DMS53 (cell line): ENCODE data around the gene RALA.

Source experiments
- DNase-seq: peaks from one replicate; lab custom pipeline; 2025; lab: John Stamatoyannopoulos, UW

Gene RALA, protein sequence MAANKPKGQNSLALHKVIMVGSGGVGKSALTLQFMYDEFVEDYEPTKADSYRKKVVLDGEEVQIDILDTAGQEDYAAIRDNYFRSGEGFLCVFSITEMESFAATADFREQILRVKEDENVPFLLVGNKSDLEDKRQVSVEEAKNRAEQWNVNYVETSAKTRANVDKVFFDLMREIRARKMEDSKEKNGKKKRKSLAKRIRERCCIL

DNA sequence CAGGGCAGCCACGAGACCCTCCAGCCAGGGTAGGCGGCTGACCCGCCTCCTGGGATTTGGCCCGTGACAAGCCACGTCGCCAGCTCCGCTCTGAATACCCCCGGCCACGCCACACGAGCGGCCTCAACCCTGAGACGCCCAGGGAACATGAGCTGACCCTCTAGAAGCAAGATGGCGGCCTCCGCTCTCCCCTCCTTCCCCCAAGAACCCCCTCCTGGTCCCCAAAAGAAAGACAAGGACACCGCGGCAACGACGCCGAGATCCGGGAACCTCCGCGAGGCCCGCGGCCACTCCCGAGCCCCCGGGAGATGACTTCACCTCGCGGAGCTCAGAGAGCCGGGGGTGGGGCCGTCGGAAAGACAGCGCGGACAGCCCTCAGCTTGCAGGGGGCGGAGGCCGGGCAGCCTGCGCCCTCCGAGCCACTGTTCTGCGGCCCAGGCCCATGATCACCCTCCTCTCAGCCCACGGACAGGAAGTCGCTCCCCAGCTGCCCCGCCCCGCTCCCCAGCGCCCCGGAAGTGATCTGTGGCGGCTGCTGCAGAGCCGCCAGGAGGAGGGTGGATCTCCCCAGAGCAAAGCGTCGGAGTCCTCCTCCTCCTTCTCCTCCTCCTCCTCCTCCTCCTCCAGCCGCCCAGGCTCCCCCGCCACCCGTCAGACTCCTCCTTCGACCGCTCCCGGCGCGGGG lies at the start of gene RALA:
Gene RALA, plus strand, starts transcription at position 526 of the 685 bp plus-strand sequence. CDS start 63,096 bp downstream, outside the sequence.
- DNase-seq = peak; percentile 94

DNA sequence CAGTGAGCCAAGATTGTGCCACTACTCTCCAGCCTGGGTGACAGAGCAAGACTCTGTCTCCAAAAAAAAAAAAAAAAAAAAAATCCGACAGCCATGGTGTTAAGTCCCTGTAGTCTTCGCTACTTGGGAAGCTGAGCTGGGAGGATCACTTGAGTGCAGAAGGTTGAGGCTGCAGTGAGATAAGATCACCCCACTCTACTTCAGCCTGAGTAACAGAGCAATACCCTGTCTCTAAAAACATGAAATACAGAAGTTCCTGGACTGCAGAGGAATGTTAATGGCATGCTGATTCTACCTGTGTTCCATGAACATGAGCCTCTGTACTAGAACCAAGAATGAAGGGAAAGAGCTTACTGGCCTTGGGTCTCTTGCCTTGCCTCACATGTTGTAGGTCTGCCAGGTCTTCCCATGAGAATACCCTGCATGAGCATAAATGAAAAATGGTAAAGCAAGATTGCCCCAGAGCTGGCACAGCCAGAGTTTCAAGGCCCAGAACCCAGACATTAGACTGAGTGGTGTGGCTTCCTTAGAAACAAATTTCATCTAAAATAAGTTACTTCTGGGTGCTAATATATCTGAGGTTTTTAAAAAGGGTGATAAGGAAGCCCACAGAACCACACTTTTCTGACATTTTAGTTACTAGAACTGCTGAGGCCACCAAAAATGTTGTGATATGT lies 48.6 kb upstream of the RALA start:
- DNase-seq = no peak

DNA sequence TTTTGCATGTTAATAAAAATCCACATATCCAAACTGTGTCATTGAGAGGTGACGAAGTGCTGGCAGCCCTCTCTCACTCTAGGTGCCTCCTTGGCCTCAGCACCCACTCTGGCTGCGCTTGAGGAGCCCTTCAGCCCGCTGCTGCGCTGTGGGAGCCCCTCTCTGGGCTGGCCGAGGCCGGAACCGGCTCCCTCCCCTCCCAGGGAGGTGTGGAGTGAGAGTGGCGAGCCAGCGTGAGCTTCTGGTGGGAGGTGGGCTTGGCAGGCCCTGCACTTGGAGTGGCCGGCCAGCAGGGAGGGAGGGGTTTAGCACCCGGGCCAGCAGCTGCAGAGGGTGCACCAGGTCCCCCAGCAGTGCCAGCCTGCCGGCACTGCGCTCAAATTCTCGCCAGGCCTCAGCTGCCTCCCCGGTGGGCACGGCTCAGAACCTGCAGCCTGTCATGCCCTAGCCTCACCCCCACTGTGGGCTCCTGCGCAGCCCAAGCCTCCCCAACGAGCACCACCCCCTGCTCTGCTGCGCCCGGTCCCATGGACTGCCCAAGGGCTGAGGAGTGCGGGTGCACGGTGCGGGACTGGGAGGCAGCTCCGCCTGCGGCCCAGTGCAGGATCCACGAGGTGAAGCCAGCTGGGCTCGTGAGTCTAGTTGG lies 46.0 kb upstream of the RALA start:
- no peak for DNase-seq

DNA sequence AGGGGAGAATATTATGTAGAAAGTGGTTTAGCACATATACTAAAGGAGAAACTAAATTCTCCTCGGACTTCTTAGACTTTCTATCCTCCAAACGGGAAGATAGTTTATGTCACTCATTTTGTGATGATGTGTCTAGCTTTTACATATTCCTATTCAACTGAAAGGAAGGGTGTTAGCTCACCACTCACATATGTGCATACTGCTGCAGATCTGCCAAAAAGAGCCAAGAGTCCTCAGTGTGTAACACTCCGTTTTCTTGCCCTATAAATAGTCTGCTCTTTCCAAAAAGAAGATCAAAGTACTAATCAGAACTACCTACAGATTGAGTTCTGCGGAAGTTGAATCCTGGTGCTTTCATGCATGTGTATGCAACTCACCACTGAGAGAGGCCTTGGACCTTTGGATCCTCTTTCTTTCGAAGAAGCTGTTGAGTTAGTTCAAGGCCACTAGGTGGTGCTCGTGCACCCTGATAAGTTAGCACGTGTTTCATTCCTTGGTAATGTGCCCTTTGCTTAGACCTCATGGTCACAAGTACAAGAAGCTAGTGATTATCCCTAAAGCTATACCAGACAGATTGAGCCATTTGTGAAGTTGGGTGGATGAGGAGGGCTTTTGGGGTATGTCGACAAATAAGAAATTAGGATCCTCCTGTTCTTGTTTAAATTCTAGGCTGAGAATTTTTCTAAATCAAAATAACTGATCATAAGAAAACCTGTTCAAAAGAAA lies 43.1 kb upstream of the RALA start:
- peak; percentile 94 for DNase-seq

DNA sequence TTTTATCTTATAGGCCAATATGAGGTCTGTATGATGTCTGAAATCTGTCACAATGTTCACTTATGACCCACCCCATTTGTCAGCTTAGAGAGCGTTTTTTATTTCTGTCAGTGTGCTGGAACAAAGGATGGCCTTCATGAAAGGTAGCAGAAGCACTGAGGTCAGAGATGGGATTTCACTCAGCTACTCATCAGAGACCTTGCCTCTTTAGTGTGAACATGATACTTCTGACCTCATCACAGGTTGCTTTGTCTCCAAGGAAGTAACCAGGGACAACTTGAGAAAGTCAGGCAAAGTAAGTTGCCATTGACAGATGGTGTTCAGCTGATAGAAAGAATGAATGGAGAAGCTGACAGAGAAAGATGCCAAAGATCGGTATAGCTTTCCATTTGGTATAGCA lies 40.8 kb upstream of the RALA start:
- no peak for DNase-seq

DNA sequence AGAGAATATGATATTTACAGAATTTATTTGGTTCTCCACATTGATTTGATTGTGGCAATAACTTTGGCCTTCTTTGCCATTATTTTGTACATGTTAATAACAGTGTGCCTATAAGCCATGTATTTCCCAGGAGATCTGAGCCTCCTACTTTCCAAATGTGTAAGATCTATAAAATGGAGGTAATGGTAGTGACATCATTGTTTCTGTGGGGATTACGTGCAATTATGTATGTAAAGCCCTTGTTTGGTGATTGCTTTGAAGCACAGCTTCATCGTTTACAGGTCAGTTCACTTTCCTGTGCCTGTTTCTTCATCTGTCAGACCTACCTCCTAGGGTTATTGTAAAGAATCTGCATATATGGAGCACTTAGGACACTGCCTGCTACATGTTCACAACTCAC lies 39.8 kb upstream of the RALA start:
- no peak for DNase-seq

DNA sequence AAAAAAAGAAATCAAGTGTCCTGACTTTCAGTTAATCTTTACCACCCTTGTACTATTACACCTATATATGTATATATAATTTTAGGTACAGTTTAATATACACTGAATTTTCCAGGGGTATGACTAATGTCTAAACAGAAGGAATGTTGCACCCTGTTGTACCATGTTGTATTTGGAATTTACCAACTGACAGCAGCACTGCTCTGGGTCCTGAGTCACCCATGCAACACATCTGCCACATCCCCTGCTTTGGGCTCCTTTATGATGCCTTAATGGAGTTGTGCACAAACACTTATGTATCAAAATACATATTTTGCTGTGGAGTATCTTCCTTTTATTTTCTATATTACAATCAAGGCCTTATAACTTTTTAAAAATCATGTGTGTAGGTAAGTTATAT lies 36.0 kb upstream of the RALA start:
- no peak for DNase-seq

DNA sequence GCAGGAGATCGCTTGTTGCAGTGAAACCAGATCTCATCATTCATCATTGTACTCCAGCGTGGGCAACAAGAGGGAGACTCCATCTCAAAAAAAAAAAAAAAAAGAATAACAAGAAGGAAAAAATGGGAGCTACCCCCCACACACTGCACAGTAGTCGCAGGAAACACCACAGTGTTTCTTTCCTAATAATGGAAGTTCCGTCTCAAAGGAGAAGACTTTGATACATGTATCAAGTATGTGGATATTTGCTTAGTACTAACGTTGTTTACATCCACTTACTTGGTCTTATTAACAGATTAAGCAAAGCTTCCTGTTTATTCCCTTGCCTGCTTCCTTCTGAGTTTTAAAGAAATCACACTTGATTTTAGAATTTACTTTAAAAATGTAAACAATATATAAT lies 35.0 kb upstream of the RALA start:
- DNase-seq = no peak

DNA sequence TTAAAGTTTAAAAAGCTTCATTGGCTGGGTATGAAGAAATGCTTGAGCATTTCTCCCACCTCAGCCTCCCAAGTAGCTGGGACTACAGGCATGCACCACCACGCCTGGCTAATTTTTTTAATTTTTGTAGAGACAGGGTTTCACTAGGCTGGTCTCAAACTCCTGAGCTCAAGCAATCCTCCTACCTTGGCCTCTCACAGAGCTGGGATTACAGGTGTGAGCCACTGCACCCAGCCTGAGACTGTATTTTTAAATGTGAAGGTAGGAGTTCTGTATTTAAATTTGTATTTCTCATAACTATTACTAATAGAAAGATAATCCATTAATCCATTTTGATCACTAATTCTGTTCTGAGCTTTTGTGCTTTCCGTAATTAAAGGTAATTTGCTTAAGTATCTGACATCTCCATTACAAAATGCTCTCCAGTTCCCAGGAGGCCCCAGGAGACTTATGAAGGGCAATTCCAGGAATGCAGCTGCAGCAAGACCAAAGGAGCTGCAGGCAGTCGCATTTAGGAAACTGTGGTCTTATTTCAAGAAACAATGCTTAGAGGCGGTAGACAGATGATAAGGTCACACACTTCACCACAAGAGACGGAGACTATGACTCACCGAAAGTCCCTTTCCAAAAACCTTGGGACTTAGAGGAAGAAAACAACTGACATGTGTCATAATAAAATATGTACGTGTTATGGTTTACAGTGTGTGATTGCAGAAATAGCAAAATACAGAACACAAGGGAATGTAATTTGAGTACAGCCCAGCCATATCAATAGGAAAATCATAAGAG lies 33.9 kb upstream of the RALA start:
- DNase-seq = no peak

DNA sequence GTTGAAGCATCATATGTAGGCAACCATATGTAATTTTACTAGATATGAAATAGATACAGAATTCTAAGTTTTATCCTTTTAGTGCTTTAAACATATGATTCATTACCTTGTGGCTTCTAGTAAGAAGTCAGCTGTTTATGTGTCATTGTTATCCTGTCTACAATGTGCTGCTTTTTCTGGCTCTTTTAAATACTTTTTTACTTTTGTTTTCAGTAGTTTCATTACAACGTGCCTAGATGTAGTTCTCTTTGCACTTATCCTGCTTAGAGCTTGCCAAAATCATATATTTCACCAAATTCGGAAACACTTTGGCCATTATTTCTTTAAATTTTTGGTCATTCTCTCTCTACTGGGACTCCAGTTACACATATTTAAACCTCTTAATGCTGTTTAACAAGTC lies 30.8 kb upstream of the RALA start:
- DNase-seq = no peak

DNA sequence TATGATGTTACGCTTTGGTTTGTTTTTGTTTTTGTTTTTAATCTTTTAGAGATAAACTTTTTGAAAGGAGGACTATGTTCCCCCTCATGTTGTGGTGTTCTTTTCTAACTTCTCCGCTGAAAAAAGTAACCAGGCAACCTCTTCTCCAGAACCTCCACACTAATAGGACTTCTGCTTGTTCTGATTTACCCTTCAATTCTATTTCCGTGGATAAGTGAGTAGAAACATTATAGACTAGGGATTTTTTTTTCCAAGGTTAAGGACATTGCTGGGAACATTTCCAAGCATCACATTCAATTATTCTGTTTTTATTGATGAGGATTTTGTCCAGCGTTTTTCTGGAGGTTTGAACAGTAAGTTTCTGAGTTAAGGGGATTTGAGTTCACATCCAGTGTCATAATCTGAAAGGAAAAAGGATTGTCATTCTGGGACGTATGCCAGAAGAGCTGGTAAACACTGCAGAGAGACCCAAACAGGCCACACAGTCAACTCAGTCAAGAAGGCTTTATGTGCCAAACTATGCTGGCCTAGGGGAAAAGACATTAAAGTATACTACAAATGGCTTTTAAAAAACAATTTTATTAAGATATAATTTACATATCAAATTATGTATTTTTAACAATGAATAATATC lies 28.3 kb upstream of the RALA start:
- DNase-seq = peak; percentile 13

DNA sequence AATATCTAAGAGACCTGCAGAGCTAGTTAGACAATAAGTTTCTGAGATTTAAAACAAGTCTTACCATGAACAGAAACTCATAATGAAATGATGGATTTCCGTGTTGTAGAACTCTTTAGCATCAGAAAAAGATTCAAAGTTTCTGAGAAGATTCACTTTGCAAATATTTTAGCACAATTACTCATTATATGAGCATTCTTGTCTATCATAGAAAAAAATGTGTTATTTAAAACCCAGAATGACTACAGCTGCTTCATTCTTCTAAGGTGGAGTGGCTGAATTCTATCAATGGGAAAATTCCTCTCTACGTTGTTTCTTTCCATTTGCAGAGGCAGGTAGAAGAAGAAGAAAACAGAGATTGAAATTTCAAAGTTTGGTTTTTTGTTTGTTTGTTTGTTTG lies 21.0 kb upstream of the RALA start:
- no peak for DNase-seq

DNA sequence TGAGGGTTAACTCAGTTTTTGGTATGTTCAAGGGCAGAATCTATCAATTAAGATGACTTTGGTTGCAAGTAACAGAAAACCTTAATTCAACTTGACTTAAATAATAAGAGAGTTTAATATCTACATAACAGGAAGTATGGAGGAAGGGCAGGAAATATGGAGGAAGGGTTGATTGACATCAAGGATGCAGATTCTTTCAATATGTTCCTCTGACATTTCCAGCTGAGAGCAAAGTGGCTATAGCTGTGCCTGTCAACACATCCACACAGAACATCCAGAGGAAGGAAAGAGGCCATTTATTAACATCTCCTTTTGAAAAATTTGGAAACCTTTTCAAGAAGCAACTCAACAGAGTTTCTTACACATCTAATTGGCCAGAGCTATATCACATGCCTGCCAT lies 19.4 kb upstream of the RALA start:
- no peak for DNase-seq

DNA sequence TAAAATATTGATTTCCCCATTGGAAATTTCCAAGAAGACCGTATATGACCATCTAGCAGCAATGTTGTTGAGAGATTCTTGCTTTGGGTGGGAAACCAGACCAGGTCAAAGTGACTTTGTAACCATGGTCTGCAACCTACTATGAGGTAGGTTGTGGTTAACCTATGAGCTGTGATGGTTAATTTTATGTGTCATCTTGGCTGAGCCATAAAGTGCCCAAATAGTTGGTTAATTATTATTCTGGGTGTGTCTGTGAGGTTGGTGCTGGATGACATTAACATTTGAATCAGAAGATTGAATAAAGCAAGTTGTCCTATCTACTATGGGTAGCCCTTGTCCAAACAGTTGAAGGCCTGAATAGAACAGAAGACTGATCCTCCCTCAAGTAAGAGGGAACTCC lies 18.3 kb upstream of the RALA start:
- no peak for DNase-seq

DNA sequence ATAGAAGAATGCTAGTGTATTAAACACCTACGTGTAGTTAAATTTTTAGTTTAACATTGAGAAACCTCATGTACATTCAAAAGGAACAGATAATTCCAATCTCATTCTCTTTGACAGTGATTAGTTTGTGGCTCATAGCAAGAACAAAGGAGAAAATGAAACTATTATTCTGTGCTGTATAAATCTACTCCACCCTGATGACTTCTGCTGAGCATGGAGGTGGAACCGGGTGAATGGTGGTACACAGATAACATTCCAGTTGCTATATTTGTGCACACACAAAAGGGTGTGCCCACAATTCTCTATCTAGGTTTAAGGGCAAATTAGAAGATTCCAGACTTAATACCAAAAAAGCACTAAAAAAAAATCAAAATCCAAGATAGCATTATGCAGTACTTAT lies 17.0 kb upstream of the RALA start:
- DNase-seq = no peak

DNA sequence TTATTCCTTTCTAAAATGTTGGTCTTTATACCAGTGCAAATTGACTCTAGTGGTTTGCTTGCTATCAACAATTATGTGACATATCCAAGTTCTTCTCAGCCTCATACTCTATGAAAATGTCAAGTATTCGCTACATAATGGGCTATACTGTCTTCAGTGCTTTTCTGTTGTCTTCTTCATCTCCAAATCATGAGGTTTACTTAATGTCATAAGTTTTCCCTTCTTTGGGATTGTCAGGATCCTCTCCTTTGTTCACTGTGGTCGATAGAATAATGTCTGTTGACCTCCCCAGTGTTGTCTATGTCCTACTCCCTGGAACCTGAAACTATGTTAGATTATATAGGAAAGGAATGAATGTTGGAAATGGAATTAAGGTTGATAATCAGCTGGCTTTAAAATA lies 16.4 kb upstream of the RALA start:
- DNase-seq = no peak

DNA sequence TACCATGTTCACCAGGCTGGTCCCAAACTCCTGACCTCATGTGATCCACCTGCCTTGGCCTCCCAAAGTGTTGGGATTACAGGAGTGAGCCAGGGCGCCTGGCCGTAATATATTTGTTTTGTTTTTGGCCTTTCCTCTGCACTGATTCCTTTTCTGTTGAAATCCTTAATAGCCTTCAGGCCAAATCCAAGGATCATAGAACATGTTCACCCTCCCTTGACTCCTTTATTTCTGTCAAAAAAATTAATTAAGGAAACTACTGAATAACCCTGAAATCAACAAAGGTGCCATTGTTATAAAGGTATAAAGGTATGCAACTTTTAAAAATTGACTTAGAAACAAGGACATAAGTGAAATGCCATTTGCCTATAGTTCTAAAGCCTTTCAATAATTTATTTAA lies 15.5 kb upstream of the RALA start:
- DNase-seq = no peak

DNA sequence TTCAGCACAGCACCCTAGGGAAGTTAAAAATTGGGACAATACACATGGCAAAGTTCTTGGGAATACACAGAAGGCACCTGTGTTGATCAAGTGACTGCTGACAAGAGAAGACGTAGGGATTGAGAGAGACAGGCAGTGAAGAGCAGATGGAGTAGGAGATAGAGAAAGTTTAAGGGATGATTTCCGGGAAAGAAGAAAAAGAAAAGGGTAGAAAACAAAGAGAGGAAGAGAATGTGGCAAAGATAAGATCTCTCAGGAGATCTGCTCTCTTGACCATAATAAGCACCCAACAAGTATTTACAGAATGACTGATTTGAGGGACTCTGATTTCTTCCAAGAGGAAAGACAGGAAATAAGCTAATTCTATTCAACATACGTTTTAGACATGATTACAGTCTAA lies 15.1 kb upstream of the RALA start:
- peak; percentile 10 for DNase-seq

DNA sequence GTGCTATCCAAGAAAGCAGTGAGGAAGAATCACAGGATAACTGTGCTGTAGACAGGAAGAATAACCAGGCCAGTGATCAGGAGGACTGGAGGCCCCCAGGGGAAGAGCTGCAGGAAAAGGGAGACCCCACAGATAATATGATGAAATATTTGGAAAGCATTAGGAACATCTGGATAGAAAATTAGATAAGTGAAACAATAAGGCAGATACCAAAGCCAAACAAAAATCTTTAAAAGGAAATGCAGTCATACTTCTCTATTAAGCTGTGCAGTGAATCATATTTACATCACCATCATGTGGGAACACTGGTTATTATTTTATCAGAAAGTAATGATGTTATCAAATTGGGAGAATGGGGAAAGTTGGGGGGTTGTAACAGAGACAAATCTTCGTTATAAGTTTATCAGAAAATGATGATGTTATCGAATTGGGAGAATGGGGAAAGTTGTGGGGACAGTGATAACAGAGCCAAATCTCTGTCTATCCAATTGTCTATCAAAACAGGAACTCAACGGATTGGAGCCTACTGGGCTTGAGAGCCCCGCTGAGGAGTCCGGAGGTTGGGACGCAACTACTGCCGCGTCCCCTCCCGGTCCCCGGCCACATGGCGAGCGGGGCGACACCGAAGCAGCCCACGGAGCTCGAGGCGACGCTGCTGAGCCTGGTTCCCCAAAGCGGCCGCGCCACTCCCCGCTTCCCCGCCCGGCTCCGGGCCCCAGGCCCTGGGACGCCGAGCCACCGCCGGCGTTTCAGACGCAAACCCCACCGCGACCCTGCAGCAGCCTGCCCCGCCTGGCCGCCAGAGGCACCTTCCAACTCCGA lies 14.0 kb upstream of the RALA start:
- DNase-seq = peak; percentile 39

DNA sequence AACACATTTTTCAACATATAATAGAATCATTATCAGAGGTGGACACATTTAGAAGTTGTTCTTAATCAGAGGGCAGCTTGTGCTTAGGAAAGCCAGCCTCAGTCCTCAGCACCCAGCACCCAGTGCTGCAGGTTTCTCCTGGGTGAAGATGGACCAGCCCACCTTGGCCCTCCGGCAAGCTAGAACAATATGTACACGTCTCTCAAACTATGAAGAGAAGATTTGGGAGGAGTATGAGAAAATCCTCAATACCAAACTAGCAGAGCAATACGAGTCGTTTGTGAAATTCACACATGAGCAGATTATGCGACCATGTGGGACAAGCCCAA lies 13.5 kb upstream of the RALA start:
- DNase-seq = no peak
